GF-D8 (cell line): ENCODE data around the gene HCRTR1.
A peak's percentile ranks its signal among the peaks of the same experiment; 100 is the strongest.

Experiments used
- DNase-seq: peaks from one replicate; lab custom pipeline; 2025; lab: John Stamatoyannopoulos, UW

The HCRTR1 gene

DNA sequence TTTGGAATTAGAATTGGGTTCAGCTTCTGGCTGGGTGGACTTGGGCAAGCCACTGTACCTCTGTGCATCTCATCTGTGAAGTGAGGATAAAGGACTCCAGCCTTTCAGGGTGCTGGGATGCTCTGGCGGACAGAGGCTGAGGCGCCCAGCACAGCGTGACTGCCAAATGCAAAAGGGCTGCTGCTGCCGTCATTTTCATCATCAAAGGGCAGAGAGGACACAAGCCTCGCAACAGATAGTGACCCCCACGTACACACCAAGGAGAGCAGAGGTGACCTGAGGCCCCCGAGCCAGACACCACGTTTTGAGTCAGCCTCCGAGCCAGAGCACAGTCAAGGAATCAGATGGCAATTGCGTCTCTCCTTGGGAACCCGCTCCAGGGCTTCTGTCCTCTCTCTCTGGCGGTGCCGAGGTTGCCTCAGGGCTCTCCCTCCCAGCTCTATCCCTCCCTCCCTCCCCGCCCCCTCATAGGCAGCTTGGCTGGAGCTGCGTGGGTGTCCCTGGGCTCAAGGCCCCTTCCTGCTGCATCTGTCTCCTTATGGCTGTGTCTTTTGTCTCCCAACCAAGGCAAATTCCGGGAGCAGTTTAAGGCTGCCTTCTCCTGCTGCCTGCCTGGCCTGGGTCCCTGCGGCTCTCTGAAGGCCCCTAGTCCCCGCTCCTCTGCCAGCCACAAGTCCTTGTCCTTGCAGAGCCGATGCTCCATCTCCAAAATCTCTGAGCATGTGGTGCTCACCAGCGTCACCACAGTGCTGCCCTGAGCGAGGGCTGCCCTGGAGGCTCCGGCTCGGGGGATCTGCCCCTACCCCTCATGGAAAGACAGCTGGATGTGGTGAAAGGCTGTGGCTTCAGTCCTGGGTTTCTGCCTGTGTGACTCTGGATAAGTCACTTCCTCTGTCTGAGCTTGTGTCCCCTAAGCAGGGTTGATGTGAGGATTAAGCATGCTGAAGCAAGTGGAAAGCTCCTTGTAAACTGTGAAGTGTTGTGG lies 9.0 kb downstream of the HCRTR1 start:
- DNase-seq: no peak

DNA sequence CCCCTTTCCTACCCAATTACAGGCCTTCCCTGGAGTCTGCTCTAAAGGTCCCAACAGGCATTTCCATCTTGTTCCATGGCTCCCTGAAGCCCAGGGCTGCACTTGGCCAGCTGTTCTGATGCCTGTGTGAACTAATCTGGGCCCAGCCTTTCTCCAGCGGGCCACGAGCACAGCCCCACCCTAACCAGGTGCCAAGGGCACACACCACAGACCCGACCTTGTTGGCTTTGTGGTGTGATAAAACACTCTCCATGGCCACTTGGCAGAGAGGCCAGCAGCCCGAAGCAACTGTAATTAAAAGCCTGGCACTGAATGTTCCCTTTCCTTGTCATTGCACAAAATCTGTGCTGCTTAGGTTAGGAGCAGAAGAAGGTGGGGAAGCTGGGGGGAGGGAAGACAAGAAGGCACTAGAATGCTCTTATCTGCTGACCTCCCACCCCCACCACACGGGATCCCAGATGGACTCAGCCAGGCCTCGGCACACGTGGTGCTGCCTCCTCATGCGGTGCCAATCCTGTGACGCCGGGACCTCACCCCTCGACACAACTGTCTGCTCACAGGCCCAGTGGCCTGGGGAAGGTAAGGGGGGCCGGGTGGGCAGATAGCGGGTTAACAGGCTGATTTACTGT lies 9.9 kb downstream of the HCRTR1 start:
- DNase-seq: no peak

DNA sequence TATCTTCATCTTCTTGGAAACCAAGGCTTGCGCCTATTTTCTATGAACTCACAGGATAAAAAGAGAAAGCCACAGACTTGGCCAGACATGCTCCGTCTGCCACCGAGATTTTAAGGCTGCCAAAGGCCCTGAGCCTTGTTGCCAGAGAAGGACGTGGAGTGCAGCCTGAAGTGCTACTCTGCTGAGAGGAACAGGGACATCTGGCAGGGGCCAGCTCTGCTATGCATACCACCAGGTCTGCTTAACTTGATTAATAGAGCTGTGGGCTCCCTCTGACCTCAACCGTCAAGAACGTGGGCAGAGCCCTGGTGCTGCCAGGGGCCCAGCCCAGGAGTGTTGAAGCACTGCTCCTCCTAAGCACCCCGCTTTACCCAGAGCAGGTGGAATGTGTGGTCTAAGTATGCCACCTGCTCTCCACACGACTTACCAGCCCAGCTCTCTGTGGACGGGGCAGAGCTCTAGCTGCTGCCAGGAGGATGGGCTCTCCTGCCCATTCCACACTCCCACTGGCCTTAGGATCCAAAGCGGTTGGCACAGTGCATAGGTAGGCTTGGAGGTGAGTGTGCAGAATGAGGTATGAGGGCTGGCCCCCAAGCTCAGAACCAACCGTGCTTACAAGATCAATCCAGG lies 10.6 kb downstream of the HCRTR1 start:
- no peak for DNase-seq

DNA sequence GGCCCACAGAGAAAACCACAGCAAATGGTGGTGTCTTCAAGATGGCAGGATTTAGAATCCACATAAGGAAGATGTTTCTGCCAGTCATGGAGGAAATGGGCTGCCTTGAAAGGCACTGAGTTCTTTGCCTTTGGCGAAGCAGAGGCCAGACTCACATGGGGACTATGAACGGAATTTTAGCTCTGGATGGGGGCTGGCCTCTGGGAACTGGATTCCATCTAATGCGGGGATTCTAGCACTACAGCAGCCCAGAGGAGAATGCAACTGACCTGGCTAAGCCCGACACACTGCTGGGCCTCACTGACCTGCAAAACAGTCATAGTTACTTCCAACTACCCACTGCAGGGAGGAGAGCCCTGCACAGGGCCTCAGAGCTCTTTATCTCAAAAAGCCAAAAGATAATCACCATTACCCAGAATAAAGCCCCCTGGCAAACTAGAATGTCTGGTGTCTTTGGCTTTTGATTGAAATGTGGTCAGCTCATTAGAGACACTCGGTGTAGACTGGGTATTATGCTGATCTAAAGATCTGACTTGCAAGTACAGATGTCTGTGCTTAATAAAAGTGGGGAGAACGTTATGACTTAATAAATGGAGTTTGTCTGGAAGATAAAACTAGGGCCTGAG lies 11.6 kb downstream of the HCRTR1 start:
- no peak for DNase-seq

- DNase-seq: no peak
These were observed 15.2 kb downstream of the HCRTR1 start for GRCh38 chr1:31632649-31633048.

- DNase-seq: no peak
These were observed 15.6 kb downstream of the HCRTR1 start for GRCh38 chr1:31633117-31633516.

GRCh38 chr1:31637915-31638673 lies 20.6 kb downstream of the HCRTR1 start:
- DNase-seq: no peak

DNA sequence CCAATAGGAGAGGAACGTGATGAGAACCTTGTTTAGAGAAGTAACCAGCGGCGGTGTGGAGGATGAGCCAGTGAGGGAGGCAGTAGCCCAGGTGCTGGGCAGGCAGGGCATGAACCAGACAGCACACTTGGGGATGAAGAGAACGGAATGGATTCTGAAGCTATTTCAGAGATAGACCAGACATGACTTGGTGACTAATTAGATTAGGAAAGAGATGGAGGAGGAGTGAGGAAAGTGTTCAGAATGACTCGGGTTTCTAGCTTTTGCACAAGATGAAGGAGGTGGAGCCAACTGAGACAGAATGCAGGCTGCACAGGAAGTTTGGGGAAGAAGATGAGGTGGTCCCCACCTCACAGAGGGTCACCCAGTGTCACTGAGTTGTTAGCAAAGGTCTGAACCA lies 22.1 kb downstream of the HCRTR1 start:
- DNase-seq: peak; percentile 10

GRCh38 chr1:31640179-31640578 lies 22.7 kb downstream of the HCRTR1 start:
- no peak for DNase-seq

GRCh38 chr1:31640964-31641363 lies 23.5 kb downstream of the HCRTR1 start:
- DNase-seq: no peak

GRCh38 chr1:31642366-31642765 lies 24.9 kb downstream of the HCRTR1 start:
- no peak for DNase-seq

- DNase-seq: no peak
These were observed 25.4 kb downstream of the HCRTR1 start for GRCh38 chr1:31642897-31643296.

- DNase-seq: no peak
These were observed 26.6 kb downstream of the HCRTR1 start for GRCh38 chr1:31643976-31644559.

DNA sequence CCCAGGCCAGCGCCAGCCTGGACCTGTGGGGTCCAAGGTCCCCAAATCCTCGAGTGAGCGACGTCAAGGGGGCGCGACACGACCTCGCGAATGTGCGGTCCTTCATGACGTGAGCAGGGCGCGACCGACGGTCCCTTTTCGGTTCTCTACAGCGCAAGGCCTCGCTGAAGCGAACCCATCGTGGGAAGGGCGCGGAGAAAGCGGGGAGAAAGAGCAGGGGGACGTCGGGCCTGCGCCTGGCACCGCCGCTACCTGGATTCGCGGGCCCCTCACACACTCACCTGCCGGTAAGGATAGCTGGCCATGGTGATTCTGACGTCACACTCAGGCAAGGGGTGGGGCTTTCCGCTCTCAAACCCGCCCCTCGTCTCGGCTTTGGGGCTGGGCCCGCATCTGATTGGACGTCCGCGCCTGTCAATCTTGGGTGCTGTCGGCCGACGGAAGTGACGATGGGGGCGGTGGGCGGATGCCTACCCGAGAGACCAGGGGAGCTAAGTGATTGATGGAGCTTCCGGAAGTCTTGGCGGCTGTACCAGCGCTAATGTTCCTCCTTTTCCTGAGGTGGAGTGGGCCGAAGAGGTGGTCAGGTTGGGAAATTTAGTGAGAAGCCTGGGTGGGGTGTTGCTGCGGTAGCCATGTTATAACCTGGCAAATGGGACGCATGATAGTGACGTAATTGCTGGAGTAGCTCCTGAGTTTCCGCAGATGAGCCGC lies 27.2 kb downstream of the HCRTR1 start, which contains the start of gene PEF1:
PEF1 (minus strand) TSS at position 317 of the 714 bp plus-strand sequence; CDS start at position 305, 12 bp downstream.
- peak; percentile 90 for DNase-seq

GRCh38 chr1:31645274-31645568 lies 27.7 kb downstream of the HCRTR1 start:
- no peak for DNase-seq

DNA sequence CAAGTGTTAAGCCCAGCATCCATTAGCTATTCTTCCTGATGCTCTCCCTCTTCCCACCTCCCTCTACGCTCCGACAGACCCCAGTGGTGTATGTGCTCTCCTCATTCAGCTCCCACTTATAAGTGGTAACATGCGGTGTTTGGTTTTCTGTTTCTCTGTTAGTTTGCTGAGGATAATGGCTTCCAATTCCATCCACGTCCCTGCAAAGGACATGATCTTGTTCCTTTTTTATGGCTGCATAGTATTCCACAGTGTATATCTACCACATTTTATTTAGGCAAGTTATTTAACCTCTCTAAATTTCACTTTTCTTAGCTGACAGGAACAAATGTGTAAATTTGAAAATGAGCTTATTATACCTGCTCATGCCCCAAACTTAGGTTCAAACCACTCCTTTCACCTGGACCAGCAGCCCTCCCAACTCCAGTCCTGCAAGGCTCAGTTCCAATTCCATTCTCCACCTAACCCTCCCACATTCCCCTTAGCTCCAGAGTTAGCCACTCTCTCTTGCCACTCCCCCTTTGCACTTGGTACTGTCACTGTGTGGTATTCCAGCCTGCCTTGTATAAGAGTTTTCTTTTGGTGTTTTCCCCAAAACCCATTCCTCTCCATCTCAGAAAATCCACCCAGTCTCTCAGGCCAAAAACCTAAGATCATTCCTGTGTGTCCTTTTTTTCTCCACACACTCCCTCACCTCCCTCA lies 28.9 kb downstream of the HCRTR1 start:
- DNase-seq: no peak

GRCh38 chr1:31647106-31647505 lies 29.6 kb downstream of the HCRTR1 start:
- no peak for DNase-seq

DNA sequence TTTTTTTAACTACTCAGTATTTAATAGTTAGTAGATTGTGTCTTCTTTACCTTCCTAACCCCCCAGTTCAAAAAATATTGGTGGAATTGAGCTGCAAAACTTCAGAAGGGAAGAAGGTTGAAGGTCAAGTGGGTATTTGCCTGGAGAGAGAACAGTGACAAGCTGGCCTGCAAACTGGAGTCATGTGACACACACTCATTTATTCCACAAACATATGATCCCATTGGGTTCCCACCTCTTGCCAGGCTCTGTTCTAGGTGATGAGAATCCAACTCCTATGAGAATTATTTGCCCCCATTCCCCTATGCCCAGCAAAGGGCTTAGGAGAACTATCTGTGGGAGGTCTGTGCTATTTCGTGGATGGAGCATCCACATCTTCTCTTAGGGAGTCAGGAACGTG lies 30.7 kb downstream of the HCRTR1 start:
- DNase-seq: no peak

- DNase-seq: no peak
These were observed 31.3 kb downstream of the HCRTR1 start for GRCh38 chr1:31648641-31649357.
